NCI-H1694 (cell line): Measurements from ENCODE around the gene SMARCD2.
A peak's percentile ranks its signal among the peaks of the same experiment; 100 is the strongest.

Experiments used
- DNase-seq: peaks from one replicate; lab custom pipeline; 2025; lab: John Stamatoyannopoulos, UW

SMARCD2 gene

GRCh38 chr17:63832014-63832413 is 10.5 kb downstream of the SMARCD2 start:
- DNase-seq = no peak

GRCh38 chr17:63831505-63831904 is 11.0 kb downstream of the SMARCD2 start:
- no peak for DNase-seq

GRCh38 chr17:63830904-63831491 is 11.5 kb downstream of the SMARCD2 start:
- no peak for DNase-seq

- DNase-seq = no peak
Observed at GRCh38 chr17:63830278-63830677, 12.2 kb downstream of the SMARCD2 start.

- DNase-seq = no peak
Observed at GRCh38 chr17:63828936-63829335, 13.5 kb downstream of the SMARCD2 start.

- DNase-seq = peak; percentile 4
Observed at GRCh38 chr17:63827801-63828221, 14.7 kb downstream of the SMARCD2 start.

GRCh38 chr17:63827002-63827800 is 15.3 kb downstream of the SMARCD2 start, which contains the start of the genes FTSJ3 and PSMC5:
FTSJ3 (minus strand) TSS chr17:63827663; CDS start chr17:63826902, 761 bp downstream.
PSMC5 (plus strand) TSS chr17:63827431; CDS start chr17:63827491, 60 bp downstream.
- peak; percentile 94 for DNase-seq

GRCh38 chr17:63826468-63827001 is 15.9 kb downstream of the SMARCD2 start:
- no peak for DNase-seq

- DNase-seq = no peak
Observed at GRCh38 chr17:63824362-63824761, 18.1 kb downstream of the SMARCD2 start.

- DNase-seq = no peak
Observed at GRCh38 chr17:63823659-63824331, 18.7 kb downstream of the SMARCD2 start.

GRCh38 chr17:63822537-63822936 is 19.9 kb downstream of the SMARCD2 start:
- DNase-seq = no peak

- no peak for DNase-seq
Observed at GRCh38 chr17:63821804-63822203, 20.7 kb downstream of the SMARCD2 start.

- no peak for DNase-seq
Observed at GRCh38 chr17:63820963-63821561, 21.4 kb downstream of the SMARCD2 start.

- no peak for DNase-seq
Observed at GRCh38 chr17:63819585-63820537, 22.6 kb downstream of the SMARCD2 start.

GRCh38 chr17:63819131-63819530 is 23.4 kb downstream of the SMARCD2 start:
- DNase-seq = no peak

GRCh38 chr17:63817736-63818385 is 24.6 kb downstream of the SMARCD2 start:
- DNase-seq = no peak

GRCh38 chr17:63816669-63817068 is 25.8 kb downstream of the SMARCD2 start:
- no peak for DNase-seq

GRCh38 chr17:63816123-63816522 is 26.4 kb downstream of the SMARCD2 start:
- DNase-seq = no peak

GRCh38 chr17:63809970-63810369 is 32.5 kb downstream of the SMARCD2 start:
- no peak for DNase-seq

GRCh38 chr17:63805591-63805990 is 36.9 kb downstream of the SMARCD2 start:
- DNase-seq = no peak
